ENCODE data around the gene RAD51AP1. TPM values are rescaled to one million over a fixed set of nuclear protein-coding genes. Genes with fewer than 3 reads are reported as not detected.

Gene RAD51AP1
- total and polyA plus RNA-seq, 2 donors (not counting 3 experiments of a cell fraction or from before 2014, with no cell fraction given) = 9.0 to 23.1 TPM

GRCh38 chr12:4556735-4557530 is 18.2 kb downstream of the RAD51AP1 start:
- intact Hi-C loops (cut with micrococcal nuclease) (no loop called here), dilution Hi-C loops (cut with MboI; ENCODE audit: extremely low pct_ligation_motif_present, low sequenced_read_pairs) (no loop called here)
- POLR2A ChIA-PET = no interaction called here
- CTCF ChIA-PET = no interaction called here
- Histone ChIP-seq H3K9me1 (replicated peaks; ENCODE audit: control insufficient read depth, extremely low read depth, insufficient read depth, low read length) (no peaks in the 10 kb centered on the region), H3K4me2 (ENCODE audit: insufficient read depth, low read length) (no peak overlapping the region), H3K4me1 (ENCODE audit: control insufficient read depth, extremely low read depth, insufficient read depth, low read length) (peaks cover 3% of the 10 kb centered on the region), H3K36me3 (ENCODE audit: control insufficient read depth in 2 of 2, extremely low read depth in 1 of 2, insufficient read depth in 2 of 2, low read length in 2 of 2) (peaks cover 0 to 2% of the 10 kb centered on the region in 2 experiments), H3K4me3 (replicated peaks in 1 of 3; ENCODE audit: insufficient read depth in 1 of 3, low read depth in 1 of 3, low read length in 3 of 3) (no peak overlapping the region), H2AFZ (ENCODE audit: low read depth, low read length) (no peak overlapping the region), H3K79me2 (ENCODE audit: control insufficient read depth, insufficient read depth, low read length) (no peaks in the 10 kb centered on the region), H3K27me3 (ENCODE audit: control insufficient read depth in 2 of 2, insufficient read depth in 2 of 2, low read length in 2 of 2) (no peaks in the 10 kb centered on the region), H4K20me1 (replicated peaks; ENCODE audit: control insufficient read depth, extremely low read depth, insufficient read depth, low read length) (no peaks in the 10 kb centered on the region), H3K27ac (ENCODE audit: insufficient read depth, low read depth, low read length) (no peak overlapping the region), H3K9me3 (replicated peaks; ENCODE audit: control insufficient read depth, insufficient read depth, low read length) (no peaks in the 10 kb centered on the region), H3K9ac (replicated peaks; ENCODE audit: extremely low read depth, insufficient read depth, low read length) (no peak overlapping the region)
- no TSS peak for BruUV-seq (replicated peaks)
- FAIRE-seq (no peak), DNase-seq (ENCODE audit: low read depth, low spot score) (no peak)
- TF ChIP-seq CTCF (IDR thresholded peaks at IDR 0.05; ENCODE audit: extremely low read depth in 1 of 2, insufficient read depth in 1 of 2, low read depth in 1 of 2, low read length in 2 of 2) (no peak), GATA2 (IDR thresholded peaks at IDR 0.05; ENCODE audit: insufficient read depth, insufficient read length, low read depth, low read length) (no peak), POLR2AphosphoS5 (IDR thresholded peaks at IDR 0.05; ENCODE audit: insufficient read depth, low read depth, low read length) (no peak), MAX (IDR thresholded peaks at IDR 0.05; ENCODE audit: insufficient read depth, insufficient read length) (no peak), FOS (IDR thresholded peaks at IDR 0.05; ENCODE audit: borderline replicate concordance, insufficient read depth, low read length) (no peak), MYC (IDR thresholded peaks at IDR 0.05; ENCODE audit: low read depth, low read length) (no peak), POLR2A (IDR thresholded peaks at IDR 0.05; ENCODE audit: low read depth, low read length) (no peak), EZH2 (IDR thresholded peaks at IDR 0.05; ENCODE audit: borderline replicate concordance, low read depth, low read length, severe bottlenecking) (no peak), JUN (IDR thresholded peaks at IDR 0.05; ENCODE audit: borderline replicate concordance, insufficient read depth, insufficient read length, low read depth) (no peak)

Measured in endothelial cell of umbilical vein (primary cell).